Tibial nerve (tissue), 4 donors: ENCODE results near the gene MACF1.

ENCODE experiments used
- CTCF ChIP-seq, 5 experiments: fragments of 200-600 bp in 3 of 5; fragments of 450-650 bp in 2 of 5; sonication (generic) in 3 of 5; IDR thresholded peaks; one replicate each; pipeline ENCODE4 v1.5.1; 2016 to 2019; ENCODE audit warnings: antibody characterized with exemption in 5 of 5, mild to moderate bottlenecking in 3 of 5, moderate library complexity in 2 of 5
- EP300 ChIP-seq, 2 donors: sonication (generic); formaldehyde crosslinking; IDR thresholded peaks; one replicate each; pipeline ENCODE4 v1.6.1; 2017; ENCODE audit warnings: antibody characterized with exemption in 2 of 2, mild to moderate bottlenecking in 1 of 2
- POLR2A ChIP-seq, 2 donors: fragments of 450-650 bp; IDR thresholded peaks; one replicate each; pipeline ENCODE4 v1.6.1; 2017; ENCODE audit warnings: antibody characterized with exemption in 2 of 2, mild to moderate bottlenecking in 2 of 2, moderate library complexity in 2 of 2

- TF ChIP-seq CTCF (IDR thresholded peaks at IDR 0.05): no peak
- no peak for TF ChIP-seq POLR2A (IDR thresholded peaks at IDR 0.05)
- TF ChIP-seq EP300 (IDR thresholded peaks at IDR 0.05): no peak
Measured at GRCh38 chr1:39163469-39163868, 41.0 kb upstream of the MACF1 start.
